GM21576 (cell line): ENCODE measurements around the gene GRID1.

Source experiments
- ATAC-seq: cut with Tn5 transposase; IDR thresholded peaks from one replicate; pipeline ENCODE4 v1.9.1; 2021; ENCODE audit warnings: mild to moderate bottlenecking, moderate library complexity; ENCODE audit not compliant: unreplicated experiment

The GRID1 gene

DNA sequence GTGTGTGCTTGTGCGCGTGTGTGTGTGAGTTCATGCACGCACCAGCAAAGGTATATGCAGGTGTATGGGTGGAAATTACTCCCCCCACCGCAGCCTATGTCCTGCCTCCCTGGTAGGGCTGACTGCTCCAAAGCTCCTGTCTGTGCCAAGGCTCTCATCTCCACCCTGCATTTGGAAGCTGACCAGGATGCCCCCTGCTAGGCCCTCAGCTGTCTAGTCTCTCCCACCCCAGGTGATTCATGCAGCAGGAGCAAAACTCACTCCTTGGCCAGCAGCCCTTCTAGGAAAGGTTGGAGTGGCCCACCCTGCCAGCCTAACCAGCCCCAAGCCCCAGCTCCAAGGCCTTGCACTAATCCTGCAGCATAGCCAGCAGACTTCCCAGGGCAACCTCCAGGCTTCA is 148.4 kb downstream of the GRID1 start:
- ATAC-seq: no peak

DNA sequence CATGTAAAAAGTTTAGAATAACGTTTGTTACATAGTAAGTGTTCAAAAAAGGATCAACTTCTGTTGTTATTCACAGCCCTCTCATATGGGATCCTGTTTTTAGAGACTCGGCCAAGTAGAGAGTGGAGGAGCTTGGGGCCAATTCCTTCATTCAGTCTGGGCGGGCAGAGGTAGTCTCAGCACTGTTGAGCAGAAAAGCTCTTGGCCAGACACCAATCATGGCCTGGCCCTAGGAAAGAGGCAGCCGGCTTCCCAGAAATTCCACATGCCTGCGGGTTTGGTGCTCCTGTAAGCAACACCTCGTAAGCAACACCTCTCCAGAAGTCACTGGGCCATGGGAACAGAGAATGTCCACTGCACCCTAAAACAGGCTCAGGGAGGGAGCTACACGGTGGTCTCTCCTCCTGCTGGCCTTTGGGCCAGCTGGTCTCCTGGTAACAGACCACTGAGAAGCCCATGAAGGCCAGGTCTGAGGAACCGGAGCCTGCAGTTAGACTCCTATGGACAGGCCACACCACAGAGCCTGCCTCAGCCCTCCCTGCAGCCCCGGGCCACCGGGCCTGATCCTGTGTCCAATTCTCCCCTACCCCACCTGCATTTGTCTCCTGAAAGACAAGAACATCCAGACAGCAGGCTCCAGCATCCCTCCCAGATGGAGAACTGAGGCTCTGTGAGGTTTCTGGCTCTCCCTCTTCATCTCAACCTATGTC is 149.1 kb downstream of the GRID1 start:
- ATAC-seq: no peak

GRCh38 chr10:86216886-86217285 is 149.7 kb downstream of the GRID1 start:
- ATAC-seq: no peak

GRCh38 chr10:86215712-86216111 is 150.9 kb downstream of the GRID1 start:
- no peak for ATAC-seq

GRCh38 chr10:86215046-86215445 is 151.5 kb downstream of the GRID1 start:
- no peak for ATAC-seq

GRCh38 chr10:86213148-86213547 is 153.4 kb downstream of the GRID1 start:
- no peak for ATAC-seq

- no peak for ATAC-seq
Observed at GRCh38 chr10:86212391-86212700, 154.2 kb downstream of the GRID1 start.

DNA sequence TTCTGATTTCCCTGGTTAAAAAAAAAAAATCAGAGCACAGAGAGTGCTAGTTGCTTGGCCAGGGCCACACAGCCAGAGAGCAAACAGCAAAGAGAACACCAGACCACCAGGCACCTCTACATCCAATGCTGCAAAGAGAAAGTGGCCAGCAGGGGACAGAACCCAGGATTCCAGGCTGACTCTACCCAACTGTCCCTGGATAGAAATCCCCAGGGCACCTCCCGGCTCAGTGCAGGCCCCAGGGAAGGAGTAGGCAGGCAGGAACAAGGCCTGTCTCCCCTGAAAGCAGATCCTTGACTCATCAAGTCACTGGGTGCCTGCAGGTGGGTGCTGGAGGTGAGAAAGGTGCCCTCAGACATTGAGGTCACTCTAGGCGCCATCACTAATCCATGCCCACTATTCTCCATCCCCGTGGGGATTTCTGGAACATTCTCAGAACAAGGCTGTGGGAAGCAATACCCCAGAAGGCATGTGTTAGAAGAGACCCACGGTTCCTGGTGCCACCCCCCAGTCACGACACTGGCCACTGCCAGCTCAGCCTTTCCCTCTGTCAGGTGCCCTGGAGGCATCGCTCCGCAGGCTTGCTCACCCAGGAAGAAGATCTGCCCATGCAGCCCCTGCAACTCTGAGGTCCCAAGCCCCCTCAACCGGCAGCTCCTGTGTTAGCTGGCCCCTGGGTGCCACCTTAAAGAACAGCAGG is 154.8 kb downstream of the GRID1 start:
- ATAC-seq: no peak

- no peak for ATAC-seq
Observed at GRCh38 chr10:86210416-86210815, 156.2 kb downstream of the GRID1 start.

DNA sequence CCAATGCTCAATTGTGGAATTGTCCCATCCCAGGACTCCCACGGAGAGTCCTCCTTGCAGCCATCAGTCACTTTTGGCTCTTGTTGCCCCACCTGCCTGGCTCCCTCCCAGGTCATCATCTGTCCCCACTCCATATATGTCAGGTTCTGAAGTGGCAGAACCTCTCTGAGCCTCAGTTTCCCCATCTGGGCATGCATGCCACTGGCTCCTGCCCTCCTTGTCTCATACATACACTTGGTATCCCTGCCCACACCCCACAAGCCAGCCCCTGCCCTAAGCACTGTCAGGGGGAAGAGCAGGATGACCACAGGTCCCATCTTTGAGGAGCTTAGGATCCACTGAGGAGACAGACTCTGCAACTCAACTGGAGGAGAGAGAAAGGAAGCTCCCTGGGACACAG is 156.9 kb downstream of the GRID1 start:
- ATAC-seq: no peak

DNA sequence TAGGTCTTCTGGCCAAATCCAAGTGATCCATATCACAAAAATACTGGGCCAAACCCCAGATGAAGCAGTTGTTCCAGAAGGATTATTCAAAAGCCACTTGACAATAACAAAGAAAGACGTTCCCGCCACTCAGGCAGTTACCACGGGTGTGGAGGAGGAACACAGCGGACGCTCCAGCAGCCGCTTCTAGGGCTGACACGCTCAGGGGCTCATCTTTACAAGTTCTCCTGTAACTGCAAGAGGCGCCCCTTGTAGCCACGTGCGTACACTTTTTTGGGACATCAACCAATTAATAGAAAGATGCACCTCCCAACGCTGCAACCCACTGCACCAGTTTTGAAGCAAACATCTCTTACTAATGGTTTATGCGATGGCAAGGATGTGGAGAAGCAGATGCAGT is 159.4 kb downstream of the GRID1 start:
- ATAC-seq: no peak

DNA sequence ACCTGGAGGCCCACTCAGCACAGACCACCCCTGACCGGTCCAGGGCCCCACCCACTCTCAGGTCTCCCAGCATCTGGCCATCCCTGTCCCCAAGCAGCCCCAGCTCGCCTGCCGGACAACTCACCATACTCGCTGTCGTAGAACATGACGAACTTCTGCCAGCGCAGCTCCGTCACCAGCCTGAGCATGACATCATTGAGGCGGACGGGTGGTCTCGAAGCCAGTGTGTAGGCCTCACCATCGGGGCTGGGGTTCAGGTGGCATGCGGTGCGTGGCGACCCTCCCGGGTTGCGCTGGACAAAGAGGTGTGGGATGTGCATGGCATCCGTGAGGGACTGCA is 160.4 kb downstream of the GRID1 start:
- no peak for ATAC-seq

GRCh38 chr10:86205306-86206239 is 161.0 kb downstream of the GRID1 start:
- no peak for ATAC-seq

GRCh38 chr10:86204421-86205305 is 161.9 kb downstream of the GRID1 start:
- no peak for ATAC-seq

DNA sequence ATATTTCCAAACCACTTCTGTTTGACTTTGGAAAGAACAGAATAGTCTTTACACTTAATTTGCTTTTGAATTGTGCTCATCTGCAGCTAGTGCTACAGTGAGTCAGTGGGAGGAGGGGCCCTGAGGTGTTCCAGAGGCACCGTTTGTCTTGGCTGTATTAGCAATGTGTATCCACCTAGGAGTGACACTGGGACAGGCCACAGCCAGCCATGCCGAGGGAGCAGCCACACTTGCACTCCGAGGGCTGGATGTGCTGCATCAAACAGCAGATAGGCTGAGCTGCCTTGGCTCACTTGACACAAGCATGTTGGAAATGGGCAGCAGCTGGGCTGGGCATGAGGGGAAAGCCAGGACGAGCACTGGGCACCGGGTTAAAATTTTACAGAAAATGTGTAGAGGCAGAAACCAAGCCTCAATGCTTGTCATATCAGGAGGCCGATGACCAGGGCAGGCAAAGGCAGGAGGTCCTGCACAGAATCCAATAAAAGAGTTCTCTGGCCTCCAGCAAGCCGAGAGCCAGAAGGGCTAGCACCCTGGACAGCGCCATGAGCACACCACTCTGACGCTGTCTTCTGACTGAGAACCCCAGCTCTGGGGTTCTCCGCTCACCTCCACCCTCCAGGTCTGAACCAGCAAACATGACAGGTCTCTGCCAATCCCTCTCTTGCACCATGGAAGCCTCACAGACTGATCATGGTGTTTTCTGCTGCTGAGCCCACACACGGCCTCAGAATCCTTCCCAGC is 163.3 kb downstream of the GRID1 start:
- ATAC-seq: no peak

GRCh38 chr10:86202226-86202735 is 164.3 kb downstream of the GRID1 start:
- ATAC-seq: no peak

GRCh38 chr10:86200867-86201266 is 165.7 kb downstream of the GRID1 start:
- no peak for ATAC-seq

DNA sequence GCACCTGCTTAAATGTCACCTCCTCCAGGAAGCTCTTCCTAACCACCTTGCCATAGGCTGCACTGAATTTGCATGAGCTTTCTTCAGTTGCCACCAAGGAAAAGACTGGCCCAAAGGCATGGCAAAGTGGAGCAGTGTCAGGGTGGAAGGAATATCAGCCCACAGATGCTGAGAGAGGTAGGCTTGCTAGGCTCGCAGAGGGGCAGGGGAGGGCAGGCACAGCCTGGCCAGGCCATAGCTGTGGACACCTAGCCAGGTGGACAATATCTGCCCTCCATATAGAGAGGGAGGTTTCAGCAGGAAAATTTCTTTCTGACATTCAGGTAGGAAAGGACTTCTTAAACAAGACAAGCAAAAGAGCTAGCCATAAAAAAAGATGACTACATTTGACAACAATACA is 166.3 kb downstream of the GRID1 start:
- ATAC-seq: no peak

DNA sequence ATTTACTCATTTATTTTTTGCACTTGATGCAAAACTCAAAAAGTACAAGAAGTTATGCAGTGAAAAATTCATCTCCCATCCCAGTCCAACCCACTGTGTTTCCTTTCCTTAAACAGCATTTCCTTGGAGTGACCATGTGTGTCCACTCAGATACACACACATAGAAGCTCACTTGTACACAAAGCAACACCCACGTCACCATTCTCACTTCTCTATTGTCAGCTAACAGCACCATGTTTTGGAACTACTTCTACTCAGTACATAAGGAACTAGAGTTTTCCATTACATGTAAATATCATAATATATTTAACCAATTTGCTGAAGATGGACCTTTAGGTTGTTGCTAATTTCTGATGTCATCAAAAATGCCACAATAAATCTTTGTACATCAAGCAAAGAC is 167.6 kb downstream of the GRID1 start:
- no peak for ATAC-seq

GRCh38 chr10:86198271-86198670 is 168.3 kb downstream of the GRID1 start:
- no peak for ATAC-seq
